T-helper 17 cell (primary cell): ENCODE data around the gene URB1. TPM values are rescaled to one million over a fixed set of nuclear protein-coding genes. Genes with fewer than 3 reads are reported as not detected.
"Not testable (repeated sequence)": the region's sequence is repeated elsewhere in the genome, so short reads cannot be mapped to it uniquely, and the experiment has no call there.

Experiments used
- ATAC-seq: fragments of 150-1000 bp; cut with Tn5 transposase; 2 replicates; pipeline ENCODE4 v1.10.0; 2021; ENCODE audit warnings: mild to moderate bottlenecking, moderate library complexity
- DNase-seq, 3 donors: peaks; one replicate each; pipeline versions ENCODE4 v3.0.0 to v3.0.0-alpha.2; 2020 to 2021
- H3K9me3 ChIP-seq: one replicate; pipeline ENCODE4 v1.7.0; 2013; ENCODE audit warnings: low read length, mild to moderate bottlenecking; ENCODE audit not compliant: control insufficient read depth, poor library complexity, severe bottlenecking
- H3K27ac Mint-ChIP-seq: one replicate; pipeline ENCODE4 v1.8.0; 2022; ENCODE audit warnings: mild to moderate bottlenecking, moderate library complexity, mixed read lengths
- H3K27me3 Mint-ChIP-seq: one replicate; pipeline ENCODE4 v1.8.0; 2022; ENCODE audit warnings: mixed read lengths
- H3K36me3 Mint-ChIP-seq: one replicate; pipeline ENCODE4 v1.8.0; 2022; ENCODE audit warnings: low read depth, mixed read lengths
- H3K4me1 Mint-ChIP-seq: one replicate; pipeline ENCODE4 v1.8.0; 2022; ENCODE audit warnings: mild to moderate bottlenecking, mixed read lengths
- H3K4me3 Mint-ChIP-seq: one replicate; pipeline ENCODE4 v1.8.0; 2022; ENCODE audit warnings: mild to moderate bottlenecking, moderate library complexity, mixed read lengths
- total RNA-seq, 4 donors: library from RNA in 2 of 4; stranded (reverse) in 2 of 4; gene quantifications; one replicate each; pipeline ENCODE4 v1.2.3 and lab custom pipeline; 2022 to 2026

URB1 gene
- total RNA-seq, 2 donors from 2014 or later = 11.2 to 11.8 TPM

GRCh38 chr21:32285476-32285875 lies 107.3 kb downstream of the URB1 start:
- H3K9me3 ChIP-seq = no peaks in the 10 kb centered on the region
- DNase-seq (no peak), ATAC-seq (no peak)
- H3K36me3 Mint-ChIP-seq = no peaks in the 10 kb centered on the region
- H3K4me1 Mint-ChIP-seq = peaks cover 6% of the 10 kb centered on the region
- no peak overlapping the region for H3K4me3 Mint-ChIP-seq
- no peak overlapping the region for H3K27ac Mint-ChIP-seq
- H3K27me3 Mint-ChIP-seq = no peaks in the 10 kb centered on the region

GRCh38 chr21:32282992-32283391 lies 109.8 kb downstream of the URB1 start:
- Mint-ChIP-seq H3K36me3 (peaks cover 2% of the 10 kb centered on the region), H3K27ac (no peak overlapping the region), H3K4me1 (peaks cover 22% of the 10 kb centered on the region), H3K4me3 (no peak overlapping the region), H3K27me3 (no peaks in the 10 kb centered on the region)
- H3K9me3 ChIP-seq = no peaks in the 10 kb centered on the region
- DNase-seq (no peak), ATAC-seq (no peak)

- no peak overlapping the region for H3K27ac Mint-ChIP-seq
These were observed 111.3 kb downstream of the URB1 start for GRCh38 chr21:32281531-32281930.

GRCh38 chr21:32279377-32279680 lies 113.5 kb downstream of the URB1 start:
- Mint-ChIP-seq H3K36me3 (peaks cover 6% of the 10 kb centered on the region), H3K27me3 (no peaks in the 10 kb centered on the region), H3K27ac (peak overlapping the region; percentile 92), H3K4me3 (peak overlapping the region; percentile 99), H3K4me1 (peaks cover 27% of the 10 kb centered on the region)
- no peak for DNase-seq
- ATAC-seq = no peak
- H3K9me3 ChIP-seq = no peaks in the 10 kb centered on the region

More at GRCh38 chr21:32281531-32281930, 111.3 kb downstream of the URB1 start:
- Mint-ChIP-seq H3K4me3 (no peak overlapping the region), H3K27me3 (no peaks in the 10 kb centered on the region), H3K36me3 (peaks cover 2% of the 10 kb centered on the region), H3K4me1 (peaks cover 22% of the 10 kb centered on the region)
- no peaks in the 10 kb centered on the region for H3K9me3 ChIP-seq
- ATAC-seq (no peak), DNase-seq (no peak)

GRCh38 chr21:32278518-32279376 lies 114.1 kb downstream of the URB1 start, which contains the start of gene MIS18A:
MIS18A (minus strand) TSS chr21:32279049; CDS start chr21:32279014, 35 bp downstream.
- DNase-seq (peak; percentile 94 to 97 (median 96)), ATAC-seq (peak; percentile 97)
- H3K4me3 Mint-ChIP-seq = peak within 1 kb of the TSS; percentile 99
- H3K9me3 ChIP-seq = no peaks in the 10 kb centered on the region
- peaks cover 6% of the 10 kb centered on the region for H3K36me3 Mint-ChIP-seq
- peaks cover 24% of the 10 kb centered on the region for H3K4me1 Mint-ChIP-seq
- H3K27ac Mint-ChIP-seq = peak within 1 kb of the TSS; percentile 92
- no peaks in the 10 kb centered on the region for H3K27me3 Mint-ChIP-seq

- H3K36me3 Mint-ChIP-seq = peaks cover 6% of the 10 kb centered on the region
- H3K27ac Mint-ChIP-seq = peak overlapping the region; percentile 92
- no peaks in the 10 kb centered on the region for H3K27me3 Mint-ChIP-seq
- no peaks in the 10 kb centered on the region for H3K9me3 ChIP-seq
- ATAC-seq (no peak), DNase-seq (no peak)
- H3K4me3 Mint-ChIP-seq = peak overlapping the region; percentile 99
- H3K4me1 Mint-ChIP-seq = peaks cover 23% of the 10 kb centered on the region
These were observed 114.7 kb downstream of the URB1 start for GRCh38 chr21:32278103-32278502.

GRCh38 chr21:32276671-32277070 lies 116.1 kb downstream of the URB1 start:
- no peak for DNase-seq
- peaks cover 27% of the 10 kb centered on the region for H3K4me1 Mint-ChIP-seq
- no peak overlapping the region for H3K27ac Mint-ChIP-seq
- no peak for ATAC-seq
- no peaks in the 10 kb centered on the region for H3K9me3 ChIP-seq
- peaks cover 6% of the 10 kb centered on the region for H3K36me3 Mint-ChIP-seq
- no peaks in the 10 kb centered on the region for H3K27me3 Mint-ChIP-seq
- H3K4me3 Mint-ChIP-seq = no peak overlapping the region

GRCh38 chr21:32270748-32271147 lies 122.1 kb downstream of the URB1 start:
- Mint-ChIP-seq H3K36me3 (peaks cover 4% of the 10 kb centered on the region), H3K4me3 (no peak overlapping the region), H3K4me1 (peaks cover 6% of the 10 kb centered on the region), H3K27ac (no peak overlapping the region), H3K27me3 (no peaks in the 10 kb centered on the region)
- H3K9me3 ChIP-seq = no peaks in the 10 kb centered on the region
- no peak for DNase-seq
- ATAC-seq = no peak

GRCh38 chr21:32265321-32265720 lies 127.5 kb downstream of the URB1 start:
- H3K36me3 Mint-ChIP-seq, H3K27ac Mint-ChIP-seq, H3K27me3 Mint-ChIP-seq, H3K9me3 ChIP-seq, H3K4me3 Mint-ChIP-seq, H3K4me1 Mint-ChIP-seq, ATAC-seq, DNase-seq: not testable (repeated sequence)

GRCh38 chr21:32261929-32262328 lies 130.9 kb downstream of the URB1 start:
- peaks cover 4% of the 10 kb centered on the region for H3K4me1 Mint-ChIP-seq
- H3K27ac Mint-ChIP-seq = no peak overlapping the region
- H3K9me3 ChIP-seq = no peaks in the 10 kb centered on the region
- ATAC-seq (no peak), DNase-seq (no peak)
- no peaks in the 10 kb centered on the region for H3K36me3 Mint-ChIP-seq
- no peak overlapping the region for H3K4me3 Mint-ChIP-seq
- peaks cover 14% of the 10 kb centered on the region for H3K27me3 Mint-ChIP-seq

Other genes starting within 250 kb of the URB1 start
- 1 to 10 TPM; 2.8 TPM for gene MIS18A, start 114.0 kb downstream of the URB1 start, total RNA-seq
- gene MRAP, start 94.2 kb downstream of the URB1 start, total RNA-seq = not detected
- gene EVA1C, start 19.7 kb upstream of the URB1 start, total RNA-seq = 10 to 100 TPM; 17.9 to 21.9 TPM
- under 1 TPM in 1 of 2 donors, not detected in 1; 0.57 TPM for gene TCP10L, start 192.5 kb upstream of the URB1 start, total RNA-seq
- 10 to 100 TPM; 20.3 to 22.5 TPM for gene CFAP298, start 219.4 kb upstream of the URB1 start, total RNA-seq